Measurements from ENCODE around the gene ITGAV.
A peak's percentile ranks its signal among the peaks of the same experiment; 100 is the strongest.

ITGAV gene

DNA sequence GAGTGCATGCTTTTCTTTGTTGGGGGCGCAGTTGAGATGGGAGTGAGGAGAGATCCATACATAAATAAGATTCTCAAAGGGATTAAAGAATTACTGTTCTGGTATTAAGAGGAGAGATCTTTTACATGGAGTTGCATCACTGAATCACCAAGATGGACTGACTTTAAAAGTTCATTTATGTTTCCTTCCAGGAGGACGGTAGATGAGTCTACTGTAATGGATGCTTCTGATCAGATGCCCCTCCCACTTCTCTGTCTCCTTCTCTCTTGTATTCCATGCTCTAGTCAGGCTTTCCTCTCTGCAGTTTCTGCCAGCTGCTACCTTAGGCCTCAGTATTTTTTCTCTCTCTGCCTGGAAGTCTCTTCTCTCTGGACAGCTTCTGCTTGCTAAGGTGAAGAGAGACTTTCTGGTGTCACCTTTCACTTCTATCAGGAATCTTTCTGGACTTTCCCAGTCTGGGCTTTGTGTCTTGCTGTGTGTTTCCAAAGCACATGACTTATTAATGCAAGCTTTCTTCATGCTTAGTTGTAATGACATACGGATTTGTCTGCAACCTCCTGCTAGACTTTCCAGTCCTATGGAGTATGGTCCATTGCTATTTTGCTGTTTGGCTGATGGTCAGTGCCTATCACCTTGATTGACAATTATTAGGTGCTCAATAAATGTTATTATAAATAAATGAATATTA lies 127.6 kb downstream of the ITGAV start:
- DNase-seq (ENCODE audit: low spot score) = peak; percentile 60

DNA sequence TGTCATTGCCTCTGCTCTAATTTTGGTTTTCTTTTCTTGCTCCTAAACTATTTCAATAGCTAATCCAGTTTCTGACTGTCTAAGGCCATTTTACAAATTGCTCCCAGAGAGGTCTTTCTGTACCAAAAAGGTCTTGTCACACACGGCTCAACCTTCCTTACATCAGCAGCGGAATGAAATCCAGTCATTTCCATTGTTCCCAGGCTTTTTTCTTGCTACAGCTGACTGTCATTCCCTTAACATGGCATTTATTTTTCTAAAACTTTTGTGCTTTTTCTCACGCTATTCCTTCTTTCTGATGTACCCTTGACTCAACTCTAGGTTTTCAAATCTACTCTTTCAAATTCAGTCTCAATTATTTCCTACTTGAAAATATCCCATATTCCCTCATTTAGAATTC lies 128.3 kb downstream of the ITGAV start:
- DNase-seq (ENCODE audit: low spot score) = peak; percentile 46

DNA sequence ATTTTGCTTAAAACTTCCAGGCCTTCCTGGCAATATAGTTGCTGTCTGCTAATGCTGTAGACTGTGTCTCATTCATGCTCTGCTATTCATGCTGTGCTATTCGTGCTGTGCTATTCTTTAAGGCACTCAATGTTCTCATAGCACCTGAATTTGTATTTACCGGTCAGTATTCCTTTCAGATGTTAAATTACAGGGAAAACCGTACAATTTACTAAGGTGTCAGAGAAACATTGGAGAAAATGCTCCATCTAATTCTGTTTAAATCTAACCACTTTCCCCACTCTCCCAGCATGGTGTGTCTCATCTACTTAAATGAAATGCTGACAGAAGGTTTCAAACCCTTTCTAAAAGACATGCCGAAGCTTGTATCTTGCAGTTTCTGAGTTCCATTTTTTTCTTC lies 129.0 kb downstream of the ITGAV start:
- DNase-seq (ENCODE audit: low spot score) = no peak

DNA sequence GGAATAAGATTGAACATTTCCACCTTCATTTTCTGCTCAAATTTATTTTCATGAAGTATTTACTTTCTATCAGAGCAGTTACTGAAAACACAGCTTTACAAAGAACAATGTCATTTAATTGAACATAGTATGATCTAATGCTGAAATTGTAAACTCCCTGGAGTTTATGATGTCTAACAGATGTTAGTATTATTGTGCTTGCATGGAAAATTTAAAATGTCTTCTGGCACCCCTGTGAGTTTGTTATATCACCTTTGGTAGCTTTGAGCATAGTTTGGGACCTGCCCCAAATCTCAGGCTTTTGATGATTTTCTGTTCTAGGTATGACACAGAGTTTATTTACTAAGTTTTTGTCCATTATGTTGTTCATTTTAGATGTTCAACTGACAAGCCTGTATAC lies 132.1 kb downstream of the ITGAV start:
- DNase-seq (ENCODE audit: low spot score) = no peak

DNA sequence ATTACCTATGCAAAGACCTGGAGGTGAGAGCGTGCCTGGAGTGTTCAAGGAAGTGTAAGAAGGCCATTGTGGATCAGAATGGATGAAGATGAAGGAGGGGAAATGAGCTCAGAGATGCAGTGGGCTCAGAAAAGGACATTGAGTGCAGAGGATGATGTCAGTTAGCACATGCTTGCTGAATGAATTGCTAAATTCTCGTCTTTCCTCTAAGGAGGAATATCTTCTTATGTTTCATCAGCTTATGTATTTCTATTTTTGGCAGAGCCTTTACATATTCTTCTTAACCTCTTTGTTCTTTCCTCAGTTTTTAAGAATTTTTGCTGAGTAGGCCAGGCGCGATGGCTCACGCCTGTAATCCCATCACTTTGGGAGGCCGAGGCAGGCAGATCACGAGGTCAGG lies 134.9 kb downstream of the ITGAV start:
- DNase-seq (ENCODE audit: low spot score) = no peak

DNA sequence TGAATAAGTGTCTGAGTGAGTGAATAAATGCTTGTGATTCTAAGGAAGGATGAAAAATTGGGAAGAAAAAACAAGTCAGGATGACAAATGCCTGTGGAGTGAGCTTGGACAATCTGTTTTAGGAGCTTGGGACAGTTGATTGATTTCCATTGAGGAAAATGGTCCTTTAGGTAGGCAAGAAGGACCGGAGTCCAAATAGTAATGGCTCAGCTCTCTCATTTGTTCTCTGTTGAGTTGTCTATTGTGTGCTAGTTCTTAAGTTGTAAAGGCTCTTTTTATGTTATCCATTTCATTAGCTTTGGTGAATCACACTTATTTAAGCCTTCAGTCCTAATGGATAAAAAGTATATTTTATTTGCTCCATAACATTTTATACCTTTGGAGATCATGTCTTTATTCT lies 135.9 kb downstream of the ITGAV start:
- DNase-seq (ENCODE audit: low spot score) = peak; percentile 45

DNA sequence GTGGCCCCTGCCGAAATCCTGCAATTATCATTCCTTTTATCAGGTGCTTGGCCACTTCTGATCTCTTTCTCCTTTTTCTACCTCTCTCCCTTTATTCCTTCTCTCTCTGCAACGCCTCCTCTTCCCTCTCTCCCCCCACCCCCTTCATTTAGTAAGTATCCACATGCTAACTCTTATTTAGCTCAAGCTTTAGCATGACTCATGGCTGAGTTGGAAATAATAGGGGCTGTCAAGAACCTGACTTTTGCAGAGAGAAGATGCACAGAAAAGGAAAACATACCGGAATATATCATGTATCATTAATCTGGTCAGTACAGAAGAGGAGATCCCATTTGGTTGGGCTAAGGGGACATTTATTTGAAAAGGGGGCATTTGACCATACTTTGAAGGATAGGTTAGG lies 137.1 kb downstream of the ITGAV start:
- DNase-seq (ENCODE audit: low spot score) = no peak

DNA sequence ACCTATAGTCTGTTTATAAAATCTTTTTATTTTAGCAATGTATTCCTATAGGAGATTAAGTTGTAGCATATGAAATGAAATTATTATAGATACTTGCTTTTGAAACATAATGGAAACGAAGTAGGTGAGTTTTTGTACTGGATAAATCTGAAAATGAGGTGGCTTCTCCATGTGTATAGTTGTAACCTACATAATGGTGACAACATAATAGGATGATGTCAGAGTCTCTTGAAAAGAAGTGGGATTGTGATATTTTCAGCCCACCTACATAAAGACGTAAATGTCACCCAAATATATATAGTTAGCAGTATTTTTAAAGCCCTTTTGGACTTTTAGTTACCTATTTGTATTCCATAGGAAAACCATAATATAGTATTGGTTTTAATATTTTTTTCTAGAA lies 138.8 kb downstream of the ITGAV start:
- DNase-seq (ENCODE audit: low spot score) = no peak

Measured in globus pallidus (tissue), 1 donor.